GM18498 (cell line): ENCODE measurements around the gene ATP1A2.
"Not testable (repeated sequence)": the region's sequence is repeated elsewhere in the genome, so short reads cannot be mapped to it uniquely, and the experiment has no call there.

Experiments used
- ATAC-seq: cut with Tn5 transposase; IDR thresholded peaks from one replicate; pipeline ENCODE4 v1.9.1; 2021; ENCODE audit warnings: mild to moderate bottlenecking, moderate library complexity; ENCODE audit not compliant: unreplicated experiment

ATP1A2 gene

DNA sequence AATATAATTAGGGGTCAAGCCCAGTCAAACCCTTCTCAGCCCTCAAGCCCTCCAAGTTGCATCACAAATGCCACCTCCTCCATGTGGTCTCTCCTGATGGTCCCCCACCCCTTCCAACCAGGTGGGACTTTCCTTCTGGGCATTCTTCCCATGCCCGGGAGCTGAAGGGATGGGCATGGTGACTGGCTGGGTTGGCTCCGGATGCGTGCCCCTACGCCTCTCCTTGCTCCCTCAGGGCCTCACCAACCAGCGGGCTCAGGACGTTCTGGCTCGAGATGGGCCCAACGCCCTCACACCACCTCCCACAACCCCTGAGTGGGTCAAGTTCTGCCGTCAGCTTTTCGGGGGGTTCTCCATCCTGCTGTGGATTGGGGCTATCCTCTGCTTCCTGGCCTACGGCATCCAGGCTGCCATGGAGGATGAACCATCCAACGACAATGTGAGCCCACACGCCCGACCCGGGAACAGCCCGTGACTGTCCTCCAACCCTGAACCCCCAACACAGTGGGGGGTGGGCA, 7.5 kb downstream of the ATP1A2 start:
- ATAC-seq, result no peak

DNA sequence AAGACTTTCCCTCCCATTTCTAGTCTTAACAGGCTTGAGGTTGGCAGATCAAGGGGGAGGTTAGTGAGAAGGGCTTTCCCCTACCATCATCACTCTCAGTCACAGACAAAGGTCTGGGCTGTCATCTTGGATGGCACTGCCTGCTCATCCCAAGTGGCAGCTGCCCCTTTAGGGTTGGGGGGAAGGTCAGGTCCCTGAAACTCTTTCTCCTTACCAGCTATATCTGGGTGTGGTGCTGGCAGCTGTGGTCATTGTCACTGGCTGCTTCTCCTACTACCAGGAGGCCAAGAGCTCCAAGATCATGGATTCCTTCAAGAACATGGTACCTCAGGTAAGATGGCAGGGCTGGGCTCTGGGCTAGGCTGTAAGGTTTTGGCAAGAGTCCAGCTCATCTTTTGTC, 8.2 kb downstream of the ATP1A2 start:
- no peak for ATAC-seq

DNA sequence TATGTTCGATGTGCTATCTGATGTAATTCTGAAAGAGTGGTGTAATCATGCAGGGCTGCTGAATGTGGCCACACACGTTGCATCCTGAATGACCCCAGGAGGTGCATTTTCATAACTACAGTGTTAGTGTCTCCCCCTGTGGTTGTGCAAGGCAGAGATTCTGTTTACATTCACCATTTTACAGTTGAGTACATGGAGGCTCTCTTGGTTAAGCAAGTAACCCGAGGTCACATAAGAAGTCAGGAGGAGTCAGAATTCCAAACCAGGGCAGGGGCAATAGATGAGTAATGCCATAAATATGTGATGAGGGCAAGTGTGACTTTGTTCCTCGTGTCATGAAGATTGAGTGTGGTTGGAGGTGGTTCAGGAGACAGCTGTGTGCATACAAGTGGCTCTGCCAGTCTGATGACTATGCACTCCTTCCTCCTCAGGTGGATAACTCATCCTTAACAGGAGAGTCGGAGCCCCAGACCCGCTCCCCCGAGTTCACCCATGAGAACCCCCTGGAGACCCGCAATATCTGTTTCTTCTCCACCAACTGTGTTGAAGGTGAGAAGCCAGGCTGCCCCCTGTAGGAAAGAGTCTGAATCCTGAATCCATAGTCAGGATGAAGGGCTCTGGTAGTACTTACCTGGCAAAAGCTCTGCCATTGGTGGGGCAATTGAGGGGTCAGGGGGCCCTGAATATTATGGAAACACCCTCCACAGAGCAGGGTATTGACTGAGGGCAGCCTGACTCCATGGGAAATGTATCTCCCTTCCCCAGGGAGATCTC, 9.3 kb downstream of the ATP1A2 start:
- ATAC-seq, result no peak

DNA sequence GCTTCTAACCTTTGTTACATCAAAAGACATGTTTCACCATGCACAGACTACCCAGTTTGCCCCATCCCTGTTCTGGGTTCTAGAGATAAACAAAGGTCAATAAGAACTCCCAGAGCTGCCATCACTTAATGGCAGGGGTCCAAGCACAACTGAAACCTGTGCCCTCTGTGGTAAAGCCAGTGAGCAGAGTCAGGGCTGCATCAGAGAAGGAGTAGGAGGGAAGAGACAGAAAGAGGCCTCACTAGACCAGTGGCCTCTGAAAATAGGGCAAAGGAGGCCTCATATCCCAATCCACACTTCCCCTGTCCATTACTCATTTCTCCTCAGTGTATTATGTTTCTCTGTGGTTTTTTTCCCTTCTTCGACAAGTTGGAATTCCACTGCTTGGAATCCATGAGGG, 10.2 kb downstream of the ATP1A2 start:
- no peak for ATAC-seq

DNA sequence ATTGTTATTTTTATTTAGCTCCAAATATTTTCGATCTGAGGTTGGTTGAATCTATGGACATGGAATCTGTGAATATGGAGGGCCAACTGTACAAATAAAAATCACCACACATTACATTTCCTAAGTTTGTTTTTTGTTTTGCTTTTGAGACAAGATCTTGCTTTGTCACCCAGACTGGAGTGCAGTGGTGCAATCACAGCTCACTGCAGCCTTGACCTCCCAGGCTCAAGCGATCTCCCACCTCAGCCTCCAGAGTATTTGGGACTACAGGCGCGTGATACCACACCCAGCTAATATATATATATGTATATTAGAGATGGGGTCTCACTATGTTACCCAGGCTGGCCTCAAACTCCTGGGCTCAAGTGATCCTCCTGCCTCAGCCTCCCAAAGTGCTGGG, 10.8 kb downstream of the ATP1A2 start:
- ATAC-seq, result not testable (repeated sequence)

DNA sequence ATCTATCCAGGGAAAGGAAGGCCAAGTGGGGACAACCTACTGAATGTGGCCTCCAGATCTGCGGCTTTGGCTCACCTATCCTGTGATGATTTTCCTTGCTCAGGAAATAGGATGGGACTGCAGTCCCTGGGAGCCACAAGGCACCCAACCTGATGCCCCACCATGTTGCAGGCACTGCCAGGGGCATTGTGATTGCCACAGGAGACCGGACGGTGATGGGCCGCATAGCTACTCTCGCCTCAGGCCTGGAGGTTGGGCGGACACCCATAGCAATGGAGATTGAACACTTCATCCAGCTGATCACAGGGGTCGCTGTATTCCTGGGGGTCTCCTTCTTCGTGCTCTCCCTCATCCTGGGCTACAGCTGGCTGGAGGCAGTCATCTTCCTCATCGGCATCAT, 11.8 kb downstream of the ATP1A2 start:
- no peak for ATAC-seq

DNA sequence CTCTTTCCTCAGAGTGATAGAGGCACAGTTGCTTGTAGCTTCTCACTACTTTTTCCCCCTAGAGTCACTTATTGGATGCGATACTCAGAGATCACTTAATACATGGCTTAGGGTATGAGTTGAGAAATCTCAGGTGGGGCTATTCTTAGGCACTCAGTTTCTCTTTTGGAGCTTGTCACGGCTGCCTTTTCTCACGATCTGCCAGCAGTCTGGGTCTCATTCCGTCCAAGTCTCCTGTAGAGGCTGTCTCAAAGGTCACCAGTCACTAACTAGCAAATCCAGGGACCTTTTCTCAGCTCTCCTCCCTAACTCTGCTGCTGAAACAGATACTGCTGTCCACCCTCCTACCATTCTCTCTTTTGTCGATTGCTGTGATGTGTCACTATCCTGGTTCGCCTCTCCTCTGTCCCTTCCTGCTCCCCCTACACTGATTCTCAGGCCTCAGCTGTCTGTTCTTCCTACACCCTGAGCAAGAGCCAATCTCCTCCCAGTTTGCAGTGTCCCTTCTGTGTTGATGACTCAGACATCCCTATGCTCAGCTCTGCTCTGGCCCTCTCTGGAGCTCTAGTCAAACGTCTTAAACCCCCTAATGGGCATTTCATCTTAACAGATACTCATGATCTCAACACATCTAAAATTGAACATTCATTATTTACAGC, 12.4 kb downstream of the ATP1A2 start:
- no peak for ATAC-seq

DNA sequence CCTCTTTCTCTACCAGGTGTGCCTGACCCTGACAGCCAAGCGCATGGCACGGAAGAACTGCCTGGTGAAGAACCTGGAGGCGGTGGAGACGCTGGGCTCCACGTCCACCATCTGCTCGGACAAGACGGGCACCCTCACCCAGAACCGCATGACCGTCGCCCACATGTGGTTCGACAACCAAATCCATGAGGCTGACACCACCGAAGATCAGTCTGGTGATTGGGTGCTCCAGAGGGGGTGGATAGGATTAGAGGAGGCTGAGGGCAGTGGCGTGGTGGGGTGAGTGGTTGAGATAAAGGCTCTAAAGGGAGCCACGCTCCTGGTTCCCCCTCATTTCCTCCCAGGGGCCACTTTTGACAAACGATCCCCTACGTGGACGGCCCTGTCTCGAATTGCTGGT, 13.1 kb downstream of the ATP1A2 start:
- no peak for ATAC-seq

DNA sequence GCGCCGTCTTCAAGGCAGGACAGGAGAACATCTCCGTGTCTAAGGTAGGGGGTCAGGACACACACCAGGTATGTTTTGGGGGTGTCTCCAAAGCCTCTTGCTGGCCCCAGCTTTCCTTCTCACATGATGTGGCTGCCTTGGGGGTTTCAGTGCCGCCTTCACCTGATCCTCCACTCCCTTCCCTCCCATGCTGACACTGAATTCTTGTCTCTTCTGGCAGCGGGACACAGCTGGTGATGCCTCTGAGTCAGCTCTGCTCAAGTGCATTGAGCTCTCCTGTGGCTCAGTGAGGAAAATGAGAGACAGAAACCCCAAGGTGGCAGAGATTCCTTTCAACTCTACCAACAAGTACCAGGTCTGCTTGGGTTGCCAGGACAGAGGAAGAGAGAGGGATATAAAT, 13.5 kb downstream of the ATP1A2 start:
- no peak for ATAC-seq

DNA sequence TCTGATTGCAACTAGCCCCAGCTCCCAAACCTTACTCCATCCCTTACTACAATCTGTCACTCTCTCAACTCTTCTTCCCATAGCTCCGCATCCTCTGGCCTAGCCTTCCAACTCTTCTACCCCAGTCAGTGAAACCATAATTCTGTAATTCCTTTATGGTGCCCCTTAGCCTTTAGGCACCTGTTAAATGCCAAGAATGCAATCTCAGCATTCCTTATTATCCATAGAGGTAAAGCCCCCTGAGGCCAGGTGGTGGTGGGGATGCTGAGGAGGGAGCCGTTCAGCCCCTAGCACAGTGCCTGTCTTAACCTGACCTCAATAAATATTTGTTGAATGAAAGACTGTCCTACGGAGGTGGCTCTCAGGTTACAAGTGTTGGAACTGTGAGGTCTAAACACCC, 14.0 kb downstream of the ATP1A2 start:
- no peak for ATAC-seq

DNA sequence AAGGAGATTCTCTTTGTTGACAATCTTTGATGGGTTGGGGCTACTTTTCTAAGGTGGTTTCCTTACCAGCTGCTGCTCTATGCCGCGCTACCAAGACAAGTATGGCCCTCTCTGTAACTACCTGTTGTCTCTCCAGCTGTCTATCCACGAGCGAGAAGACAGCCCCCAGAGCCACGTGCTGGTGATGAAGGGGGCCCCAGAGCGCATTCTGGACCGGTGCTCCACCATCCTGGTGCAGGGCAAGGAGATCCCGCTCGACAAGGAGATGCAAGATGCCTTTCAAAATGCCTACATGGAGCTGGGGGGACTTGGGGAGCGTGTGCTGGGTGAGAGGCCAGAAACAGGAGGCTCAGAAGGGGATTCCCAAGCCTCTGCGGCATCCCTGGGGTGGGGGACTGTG, 14.4 kb downstream of the ATP1A2 start:
- no peak for ATAC-seq

DNA sequence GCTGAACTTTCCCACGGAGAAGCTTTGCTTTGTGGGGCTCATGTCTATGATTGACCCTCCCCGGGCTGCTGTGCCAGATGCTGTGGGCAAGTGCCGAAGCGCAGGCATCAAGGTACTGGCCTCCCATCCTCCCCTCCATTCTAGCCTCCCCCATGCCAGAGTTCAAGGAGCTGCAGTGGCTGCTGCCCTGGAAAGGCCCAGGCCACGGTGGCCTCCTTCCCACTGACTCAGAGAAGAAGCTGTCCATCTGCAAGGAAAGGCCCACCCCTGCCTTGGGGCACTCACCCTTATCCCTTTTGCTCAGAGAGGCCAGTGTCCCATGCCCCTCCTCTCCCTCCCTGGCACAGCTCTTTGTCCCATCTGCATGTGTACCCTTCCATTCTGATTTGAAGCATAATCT, 14.9 kb downstream of the ATP1A2 start:
- no peak for ATAC-seq

DNA sequence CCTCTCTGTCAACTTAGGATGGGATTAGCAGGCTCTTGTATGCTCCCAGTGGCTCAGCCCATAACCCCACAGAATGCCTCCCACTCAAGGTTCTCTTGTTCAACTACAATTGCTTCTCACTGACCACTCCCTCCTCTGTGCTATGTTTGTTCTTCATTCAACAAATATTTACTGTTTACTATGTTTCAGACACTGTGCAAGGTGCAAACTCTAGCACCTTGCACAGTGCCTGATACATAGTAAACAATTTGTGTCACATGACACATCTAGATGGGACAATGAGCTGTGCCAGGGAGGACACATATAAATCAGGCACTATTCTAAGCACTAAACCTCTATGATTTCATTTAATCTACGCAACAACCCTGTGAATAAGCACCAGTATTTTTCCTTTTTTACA, 15.4 kb downstream of the ATP1A2 start:
- ATAC-seq, result no peak

DNA sequence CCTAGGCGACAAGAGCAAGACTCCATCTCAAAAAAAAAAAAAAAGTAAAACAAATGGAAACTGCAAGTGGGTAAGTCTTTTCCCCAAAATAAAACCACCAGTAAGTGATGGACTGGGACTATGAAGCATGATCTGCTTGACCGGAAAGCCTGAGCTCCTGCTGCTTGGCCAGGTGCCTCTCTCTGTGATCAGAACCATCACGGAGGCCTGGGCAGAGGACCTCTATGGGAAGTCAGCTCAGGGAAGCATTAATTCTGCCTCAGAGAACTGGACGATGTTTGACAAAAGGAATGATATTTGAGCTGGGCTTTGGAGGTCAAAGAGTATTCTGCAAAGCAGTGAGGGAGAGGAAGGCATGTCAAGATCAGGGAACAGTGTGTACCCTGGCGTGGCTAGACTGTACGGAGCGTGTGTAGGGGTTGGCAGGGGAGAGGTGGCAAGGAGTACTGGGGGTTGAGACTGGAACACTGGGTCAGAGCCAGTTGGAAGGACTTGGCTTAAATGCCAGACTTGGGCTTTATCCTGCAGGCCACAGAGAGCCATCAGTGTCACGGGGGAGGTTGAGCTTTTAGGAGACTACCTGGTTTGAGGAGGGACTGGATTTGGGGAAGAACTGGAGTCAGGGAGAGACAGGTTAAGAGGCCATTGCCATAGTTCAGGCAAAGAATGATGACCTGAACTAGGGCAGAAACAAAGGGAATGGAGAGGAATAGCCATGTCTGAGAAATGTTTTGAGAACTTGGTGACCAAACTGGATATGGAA, 16.4 kb downstream of the ATP1A2 start:
- ATAC-seq, result no peak

DNA sequence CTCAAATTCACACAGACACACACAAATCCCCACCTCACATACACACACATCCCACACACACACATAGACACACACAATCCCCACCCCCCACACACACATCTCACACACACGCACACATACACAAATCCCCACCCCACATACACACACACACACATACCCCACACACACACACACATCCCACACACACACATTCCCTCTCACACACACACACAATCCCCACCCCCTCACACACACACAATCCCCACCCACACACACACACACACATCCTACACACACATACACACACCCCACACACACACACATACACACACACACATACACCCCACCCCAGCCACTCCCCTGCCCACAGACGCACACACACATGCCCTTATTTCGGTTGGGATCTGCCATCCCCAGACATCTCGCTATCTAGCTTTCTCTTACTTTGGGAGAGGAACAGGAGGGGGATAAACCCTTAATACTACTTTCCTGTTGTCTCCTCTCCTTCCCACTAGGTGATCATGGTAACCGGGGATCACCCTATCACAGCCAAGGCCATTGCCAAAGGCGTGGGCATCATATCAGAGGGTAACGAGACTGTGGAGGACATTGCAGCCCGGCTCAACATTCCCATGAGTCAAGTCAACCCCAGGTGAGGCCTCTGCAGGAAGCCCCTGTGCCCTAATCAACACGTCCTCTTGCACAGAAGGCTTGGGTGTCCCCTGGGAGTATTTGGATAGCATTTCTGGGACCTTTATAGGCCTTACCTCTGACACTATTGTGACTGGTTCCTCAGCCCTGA, 18.6 kb downstream of the ATP1A2 start:
- ATAC-seq, result no peak

DNA sequence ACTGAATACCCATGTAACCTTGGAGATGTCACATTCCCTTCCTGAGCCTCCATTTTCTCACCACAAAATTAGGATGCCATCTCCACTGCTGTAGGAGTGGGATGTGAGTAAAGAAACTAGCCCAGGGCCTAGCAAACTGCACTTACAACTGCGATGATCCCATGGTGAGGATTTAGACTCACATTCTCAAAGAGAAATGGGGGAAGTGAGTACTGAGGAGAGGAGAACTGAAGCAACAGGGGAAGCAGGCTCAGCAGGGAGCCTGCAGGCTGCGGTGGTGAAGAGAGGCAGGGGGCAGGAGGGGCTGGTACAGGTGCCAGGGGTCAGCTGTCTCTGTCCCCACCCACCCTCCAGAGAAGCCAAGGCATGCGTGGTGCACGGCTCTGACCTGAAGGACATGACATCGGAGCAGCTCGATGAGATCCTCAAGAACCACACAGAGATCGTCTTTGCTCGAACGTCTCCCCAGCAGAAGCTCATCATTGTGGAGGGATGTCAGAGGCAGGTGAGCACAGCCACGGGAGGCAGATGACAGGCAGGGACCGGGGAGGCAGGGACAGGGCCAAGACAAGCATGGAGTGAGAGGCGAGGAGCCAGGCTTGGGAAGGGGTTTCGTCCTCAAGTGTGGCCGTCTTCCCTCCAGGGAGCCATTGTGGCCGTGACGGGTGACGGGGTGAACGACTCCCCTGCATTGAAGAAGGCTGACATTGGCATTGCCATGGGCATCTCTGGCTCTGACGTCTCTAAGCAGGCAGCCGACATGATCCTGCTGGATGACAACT, 19.4 kb downstream of the ATP1A2 start:
- no peak for ATAC-seq

DNA sequence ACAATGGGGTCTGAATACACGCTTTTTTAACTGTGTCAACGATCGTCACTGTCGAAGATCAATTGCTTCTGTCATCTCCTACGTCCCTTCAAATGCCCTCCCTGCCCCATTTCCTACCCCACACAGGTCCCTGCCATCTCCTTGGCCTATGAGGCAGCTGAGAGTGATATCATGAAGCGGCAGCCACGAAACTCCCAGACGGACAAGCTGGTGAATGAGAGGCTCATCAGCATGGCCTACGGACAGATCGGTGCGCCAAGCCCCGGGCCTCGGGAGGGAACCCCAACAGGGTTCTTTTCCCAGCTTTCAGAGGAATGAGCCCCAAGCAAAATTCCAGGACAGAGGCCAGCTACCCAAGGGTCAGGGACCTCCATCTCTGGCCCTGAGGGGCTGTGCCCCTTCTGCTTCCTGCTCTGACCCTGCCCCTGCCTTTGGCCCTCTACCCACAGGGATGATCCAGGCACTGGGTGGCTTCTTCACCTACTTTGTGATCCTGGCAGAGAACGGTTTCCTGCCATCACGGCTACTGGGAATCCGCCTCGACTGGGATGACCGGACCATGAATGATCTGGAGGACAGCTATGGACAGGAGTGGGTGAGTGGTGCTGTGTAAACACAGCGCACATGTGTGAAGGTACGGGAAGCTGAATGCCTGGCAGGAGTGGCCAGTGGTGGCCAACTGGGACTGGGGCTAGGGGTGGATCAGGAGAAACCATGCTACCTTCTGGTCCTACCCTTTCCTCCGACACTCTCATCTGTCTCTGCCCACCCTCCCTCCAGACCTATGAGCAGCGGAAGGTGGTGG, 20.8 kb downstream of the ATP1A2 start:
- ATAC-seq, result no peak

DNA sequence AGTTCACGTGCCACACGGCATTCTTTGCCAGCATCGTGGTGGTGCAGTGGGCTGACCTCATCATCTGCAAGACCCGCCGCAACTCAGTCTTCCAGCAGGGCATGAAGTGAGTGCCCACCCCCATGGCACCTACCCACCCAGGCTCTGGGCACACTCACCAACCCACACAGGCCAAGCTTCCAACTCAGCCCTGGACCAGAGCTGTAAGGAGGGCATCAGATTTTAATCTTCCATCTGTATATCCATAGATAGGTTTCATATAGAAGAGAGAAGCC, 21.3 kb downstream of the ATP1A2 start:
- ATAC-seq, result no peak

DNA sequence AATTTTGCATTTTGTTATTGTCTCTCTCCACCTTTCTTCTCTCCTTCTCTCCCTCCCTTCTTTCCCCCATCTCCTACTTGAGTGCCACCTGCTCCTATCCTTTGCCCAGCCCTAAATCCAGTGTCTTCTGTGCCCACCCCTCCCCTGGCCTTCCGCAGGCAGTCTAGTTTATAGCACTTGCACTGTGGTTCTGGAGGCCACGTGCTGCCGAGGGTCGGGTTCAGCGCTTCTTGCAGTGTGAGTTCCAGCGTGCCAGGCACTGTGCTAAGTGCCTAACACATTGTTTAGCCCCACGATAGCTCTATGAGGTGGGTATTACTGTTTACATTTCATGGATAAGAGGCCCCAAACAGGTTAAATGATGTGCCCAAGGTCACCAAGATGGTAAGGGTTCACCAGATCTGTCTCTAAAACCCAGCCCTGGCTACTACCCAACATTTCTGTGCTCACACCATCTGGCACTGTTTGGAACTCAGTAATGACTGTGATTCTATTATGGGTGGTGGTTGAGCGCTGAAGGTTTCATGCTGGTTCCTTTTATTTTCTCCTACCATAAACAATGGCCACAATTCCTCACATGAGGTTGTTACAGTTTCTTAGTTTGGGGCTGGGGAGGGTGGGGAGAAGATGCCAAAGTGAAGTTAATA, 21.8 kb downstream of the ATP1A2 start:
- no peak for ATAC-seq
